HG03342 (cell line): ENCODE measurements around the gene SIPA1L3.
"Not testable (repeated sequence)": the region's sequence is repeated elsewhere in the genome, so short reads cannot be mapped to it uniquely, and the experiment has no call there.

Source experiments
- ATAC-seq: cut with Tn5 transposase; IDR thresholded peaks from one replicate; pipeline ENCODE4 v1.9.1; 2021; ENCODE audit warnings: mild to moderate bottlenecking, moderate library complexity; ENCODE audit not compliant: unreplicated experiment

Gene SIPA1L3, protein sequence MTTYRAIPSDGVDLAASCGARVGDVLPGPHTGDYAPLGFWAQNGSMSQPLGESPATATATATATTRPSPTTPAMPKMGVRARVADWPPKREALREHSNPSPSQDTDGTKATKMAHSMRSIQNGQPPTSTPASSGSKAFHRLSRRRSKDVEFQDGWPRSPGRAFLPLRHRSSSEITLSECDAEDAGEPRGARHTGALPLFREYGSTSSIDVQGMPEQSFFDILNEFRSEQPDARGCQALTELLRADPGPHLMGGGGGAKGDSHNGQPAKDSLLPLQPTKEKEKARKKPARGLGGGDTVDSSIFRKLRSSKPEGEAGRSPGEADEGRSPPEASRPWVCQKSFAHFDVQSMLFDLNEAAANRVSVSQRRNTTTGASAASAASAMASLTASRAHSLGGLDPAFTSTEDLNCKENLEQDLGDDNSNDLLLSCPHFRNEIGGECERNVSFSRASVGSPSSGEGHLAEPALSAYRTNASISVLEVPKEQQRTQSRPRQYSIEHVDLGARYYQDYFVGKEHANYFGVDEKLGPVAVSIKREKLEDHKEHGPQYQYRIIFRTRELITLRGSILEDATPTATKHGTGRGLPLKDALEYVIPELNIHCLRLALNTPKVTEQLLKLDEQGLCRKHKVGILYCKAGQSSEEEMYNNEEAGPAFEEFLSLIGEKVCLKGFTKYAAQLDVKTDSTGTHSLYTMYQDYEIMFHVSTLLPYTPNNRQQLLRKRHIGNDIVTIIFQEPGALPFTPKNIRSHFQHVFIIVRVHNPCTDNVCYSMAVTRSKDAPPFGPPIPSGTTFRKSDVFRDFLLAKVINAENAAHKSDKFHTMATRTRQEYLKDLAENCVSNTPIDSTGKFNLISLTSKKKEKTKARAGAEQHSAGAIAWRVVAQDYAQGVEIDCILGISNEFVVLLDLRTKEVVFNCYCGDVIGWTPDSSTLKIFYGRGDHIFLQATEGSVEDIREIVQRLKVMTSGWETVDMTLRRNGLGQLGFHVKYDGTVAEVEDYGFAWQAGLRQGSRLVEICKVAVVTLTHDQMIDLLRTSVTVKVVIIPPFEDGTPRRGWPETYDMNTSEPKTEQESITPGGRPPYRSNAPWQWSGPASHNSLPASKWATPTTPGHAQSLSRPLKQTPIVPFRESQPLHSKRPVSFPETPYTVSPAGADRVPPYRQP (N-terminal part only)

DNA sequence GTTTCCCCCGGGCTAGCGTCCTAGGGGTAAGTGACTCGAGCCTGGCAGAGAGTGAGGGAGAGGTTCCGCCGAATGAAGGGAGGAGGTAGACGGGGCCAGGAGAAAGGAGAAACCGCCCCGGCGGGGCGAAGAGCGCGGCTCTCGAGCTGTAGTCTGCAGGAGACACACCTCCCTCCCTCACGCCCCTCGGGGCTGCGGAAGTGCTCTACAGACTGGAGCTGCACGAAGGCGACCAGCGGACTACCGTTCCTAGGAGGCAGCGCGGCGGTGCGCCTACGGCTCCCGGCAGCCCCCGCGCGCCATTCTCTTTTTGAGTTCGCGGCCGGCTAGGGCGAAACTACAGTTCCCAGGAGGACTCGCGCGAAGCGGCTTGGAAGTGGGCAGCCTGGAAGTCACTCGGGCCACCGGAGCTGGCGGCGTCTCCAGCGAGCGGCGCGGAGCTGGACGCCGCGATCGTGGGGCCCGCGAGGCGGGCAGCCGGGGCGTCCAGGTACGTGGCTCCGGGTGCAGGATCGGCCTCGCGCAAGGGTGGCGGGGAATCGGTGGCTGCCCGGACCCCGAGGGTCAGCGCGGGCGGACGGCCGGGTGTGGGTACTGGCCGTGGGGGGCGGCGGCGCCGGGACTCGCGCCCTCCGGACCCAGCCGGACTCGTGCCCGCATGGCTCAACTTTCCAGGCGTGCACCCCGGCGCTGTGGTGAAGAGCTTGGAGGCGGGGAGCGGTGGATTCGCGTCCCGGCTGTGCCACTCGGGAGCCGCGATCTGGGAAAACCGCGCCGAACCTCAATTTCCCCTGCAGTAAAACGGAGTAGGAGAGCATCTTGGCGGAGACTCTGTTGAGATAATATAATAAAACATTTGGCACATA lies at the start of gene SIPA1L3:
Gene SIPA1L3, plus strand, starts transcription at position 340 of the 866 bp plus-strand sequence. CDS start 174,358 bp downstream, outside the sequence.
- ATAC-seq, result peak; percentile 83

DNA sequence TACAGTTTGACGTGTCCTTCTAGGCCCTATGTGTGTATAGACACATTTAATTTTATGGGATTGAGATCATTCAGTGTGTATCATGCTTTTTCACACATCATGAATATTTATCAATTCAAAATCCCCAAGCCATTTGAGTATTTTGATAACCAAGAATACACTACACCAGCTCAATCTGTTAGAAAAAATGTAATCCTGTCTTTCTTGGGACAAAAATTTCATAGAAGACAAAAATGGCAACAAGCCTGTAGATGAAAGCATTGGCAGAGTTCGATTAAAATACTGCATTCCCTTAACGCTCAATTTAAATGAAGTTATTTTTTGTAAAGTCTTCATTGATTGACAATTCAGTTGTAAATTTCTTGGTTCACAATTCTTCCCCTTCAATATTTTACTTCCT lies 42.5 kb upstream of the SIPA1L3 start:
- no peak for ATAC-seq

DNA sequence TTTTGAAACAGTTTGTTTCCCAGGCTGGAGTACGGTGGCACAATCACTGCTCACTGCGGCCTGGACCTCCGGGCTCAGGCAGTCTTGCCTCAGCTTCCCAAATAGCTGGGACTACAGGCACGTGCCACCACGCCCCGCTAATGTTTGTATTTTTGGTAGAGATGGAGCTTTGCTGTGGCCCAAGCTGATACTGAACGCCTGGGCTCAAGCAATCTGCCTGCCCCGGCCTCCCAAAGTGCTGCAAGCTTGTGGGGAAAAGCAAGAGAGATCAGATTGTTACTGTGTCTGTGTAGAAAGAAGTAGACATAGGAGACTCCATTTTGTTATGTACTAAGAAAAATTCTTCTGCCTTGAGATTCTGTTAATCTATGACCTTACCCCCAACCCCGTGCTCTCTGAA lies 41.1 kb upstream of the SIPA1L3 start:
- not testable (repeated sequence) for ATAC-seq

DNA sequence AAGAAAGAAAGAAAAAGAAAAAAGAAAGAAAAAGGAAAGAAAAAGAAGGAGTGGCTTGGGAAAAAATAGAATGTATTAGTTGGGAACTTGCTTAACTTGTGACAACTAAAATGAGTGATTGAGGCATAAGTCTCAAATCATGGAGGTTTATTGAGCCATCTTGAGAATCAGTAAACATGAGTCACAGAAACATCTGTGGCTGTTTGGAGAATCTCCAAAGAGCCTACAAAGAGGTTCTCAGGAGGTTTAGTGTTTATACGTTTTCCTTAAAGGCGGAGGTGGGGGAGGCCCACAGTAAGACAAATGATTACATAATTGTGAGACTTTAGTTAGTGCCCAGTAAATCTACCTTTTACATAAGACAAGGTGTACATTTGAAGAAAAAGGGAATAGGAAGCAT lies 39.2 kb upstream of the SIPA1L3 start:
- ATAC-seq, result no peak

DNA sequence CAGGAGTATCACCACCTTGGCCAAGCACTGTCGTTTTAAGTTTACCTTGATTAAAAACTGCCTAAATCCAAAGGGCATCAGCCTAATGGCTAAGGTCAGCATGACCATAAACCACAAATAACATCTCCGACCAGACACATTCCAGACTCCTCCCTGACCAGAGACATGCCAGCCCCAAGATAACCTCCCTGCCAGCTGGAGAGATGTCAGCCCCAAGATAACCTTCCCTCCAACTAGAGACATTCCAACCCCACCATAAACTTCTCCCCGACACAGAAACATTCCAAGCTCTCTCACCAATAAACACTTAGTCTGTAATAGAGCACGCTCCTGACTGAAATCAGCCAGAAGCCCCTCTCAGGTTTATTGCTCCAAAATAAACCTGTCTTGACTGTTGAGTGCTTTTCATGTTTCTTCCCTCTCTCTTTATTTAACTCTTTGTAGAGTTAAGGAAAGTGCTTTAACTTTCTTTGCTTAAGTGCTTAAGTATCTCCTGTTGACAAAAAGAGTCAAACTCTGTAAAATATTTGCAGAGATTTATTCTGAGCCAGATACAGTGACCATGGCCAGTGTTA lies 37.2 kb upstream of the SIPA1L3 start:
- no peak for ATAC-seq

GRCh38 chr19:37872383-37872782 lies 34.6 kb upstream of the SIPA1L3 start:
- no peak for ATAC-seq

DNA sequence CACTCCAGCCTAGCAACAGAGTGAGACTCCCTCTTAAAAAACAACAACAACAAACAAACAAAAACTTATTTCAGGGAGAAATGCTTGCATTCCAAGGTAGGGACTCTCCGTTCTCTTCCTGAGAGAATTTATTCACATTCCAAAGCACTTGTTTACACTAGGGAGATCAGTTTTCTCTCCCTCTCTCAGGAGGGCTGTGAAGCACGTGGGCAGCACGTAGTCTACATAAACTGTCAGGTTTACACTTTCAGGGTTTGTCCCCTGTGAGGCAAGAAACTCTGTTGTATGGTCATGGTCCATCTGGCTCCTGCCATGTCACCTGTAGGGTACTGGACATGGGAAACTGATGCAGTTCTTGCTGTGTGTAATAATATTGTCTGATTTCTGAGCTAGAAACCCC lies 32.2 kb upstream of the SIPA1L3 start:
- no peak for ATAC-seq

DNA sequence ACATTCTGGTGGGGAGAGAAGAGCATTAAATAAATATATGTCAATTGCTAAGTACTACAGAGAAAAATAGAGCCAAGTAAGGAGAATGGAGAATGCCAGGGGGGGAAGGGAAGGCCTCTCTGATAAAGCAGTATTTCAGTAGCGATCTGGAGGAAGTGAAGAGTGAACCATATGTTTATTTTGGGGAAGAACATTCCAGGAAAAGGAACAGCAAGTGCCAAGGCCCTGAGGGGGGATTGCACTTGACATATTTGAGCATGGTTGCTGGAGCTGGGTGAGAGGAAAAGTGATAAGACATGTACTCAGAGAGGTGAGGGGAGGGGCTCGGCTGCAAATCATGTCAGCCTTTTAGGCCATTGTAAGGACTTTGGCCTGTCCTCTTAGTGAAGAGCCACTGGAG lies 31.0 kb upstream of the SIPA1L3 start:
- ATAC-seq, result no peak

GRCh38 chr19:37877147-37877546 lies 29.9 kb upstream of the SIPA1L3 start:
- ATAC-seq, result no peak

DNA sequence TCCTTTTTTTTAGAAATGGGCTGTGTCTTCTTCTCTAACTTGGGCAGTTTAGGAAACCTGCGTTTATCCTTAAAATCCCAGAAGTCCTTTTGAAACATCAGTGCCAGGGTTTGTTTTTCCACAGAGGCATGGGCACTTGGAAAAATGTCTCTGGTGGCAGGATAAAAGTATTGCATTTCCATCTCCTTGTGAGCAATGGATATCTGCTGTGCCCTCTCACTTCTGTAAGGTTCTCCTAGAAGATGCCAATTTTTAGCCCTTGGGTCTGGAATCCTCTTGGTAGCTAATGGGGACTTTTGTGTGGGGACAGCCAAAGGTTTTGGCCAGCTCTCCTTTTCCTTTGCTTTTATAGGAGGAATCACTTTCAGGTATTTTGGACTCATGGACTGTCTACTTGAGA lies 21.6 kb upstream of the SIPA1L3 start:
- ATAC-seq, result no peak

- ATAC-seq, result no peak
These were observed 20.4 kb upstream of the SIPA1L3 start for GRCh38 chr19:37886571-37886970.

- ATAC-seq, result no peak
These were observed 13.0 kb upstream of the SIPA1L3 start for GRCh38 chr19:37893845-37894575.

- no peak for ATAC-seq
These were observed 10.8 kb upstream of the SIPA1L3 start for GRCh38 chr19:37896180-37896579.

- ATAC-seq, result no peak
These were observed 7.6 kb upstream of the SIPA1L3 start for GRCh38 chr19:37899453-37899852.

GRCh38 chr19:37899966-37900365 lies 7.0 kb upstream of the SIPA1L3 start:
- ATAC-seq, result no peak

- no peak for ATAC-seq
These were observed 4.3 kb upstream of the SIPA1L3 start for GRCh38 chr19:37902668-37903067.

DNA sequence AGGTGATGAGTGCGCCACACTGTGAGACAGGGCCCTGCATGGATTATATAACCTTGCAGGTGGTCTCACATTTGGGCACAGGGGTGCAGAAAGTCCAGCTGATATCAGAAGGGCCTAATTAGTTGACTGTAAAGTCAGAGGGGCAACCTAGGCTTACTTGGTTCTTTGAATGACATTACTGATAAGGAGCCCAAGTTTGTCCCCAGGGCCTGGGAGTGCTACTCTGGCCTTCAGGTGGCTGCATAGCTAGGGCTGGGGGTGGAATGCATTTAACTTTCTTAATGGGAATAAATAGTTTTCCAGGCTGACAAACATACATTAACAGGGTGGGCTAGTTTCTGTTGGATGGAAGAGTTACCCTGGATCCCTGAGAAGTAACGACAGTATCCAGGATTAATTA lies 3.9 kb upstream of the SIPA1L3 start:
- ATAC-seq, result no peak

GRCh38 chr19:37905946-37906868 lies 801 bp upstream of the SIPA1L3 start, which contains the start of gene WDR87:
TSS of gene WDR87 (minus strand) at chr19:37906594. CDS start at chr19:37898239, 8,355 bp downstream.
- ATAC-seq, result peak; percentile 4
